ENCODE data around the gene FAT2.

Gene FAT2

GRCh38 chr5:151591144-151591819 lies at the start of gene FAT2:
FAT2 (minus strand) TSS chr5:151591331; CDS start chr5:151568931, 22,400 bp downstream.
- H3K27ac ChIP-seq (ENCODE audit: low read length): no peak within 1 kb of the TSS

DNA sequence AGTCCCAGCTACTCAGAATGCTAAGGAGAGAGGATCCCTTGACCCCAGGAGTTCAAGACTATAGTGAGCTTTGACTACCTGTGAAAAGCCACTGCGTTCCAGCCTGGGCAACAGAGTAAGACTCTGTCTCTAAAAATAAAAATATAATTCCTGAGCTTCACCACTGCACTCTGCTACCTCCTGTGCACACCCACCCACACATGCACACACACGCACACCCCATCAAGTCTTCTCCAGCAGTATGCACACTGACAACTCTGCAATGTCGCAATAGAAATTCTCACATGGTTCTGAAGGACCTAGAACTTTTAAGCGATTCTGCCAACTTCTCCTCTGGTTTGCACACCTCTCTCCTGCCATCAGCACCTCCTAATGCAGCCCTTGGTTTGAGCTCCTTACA lies 47.5 kb upstream of the FAT2 start:
- Histone ChIP-seq H3K36me3 (ENCODE audit: insufficient read depth, low read depth, low read length) (no peaks in the 10 kb centered on the region), H3K27me3 (ENCODE audit: insufficient read depth, low read length) (peaks cover 31% of the 10 kb centered on the region; the same call in 1 of the 2 replicates), H3K9me3 (ENCODE audit: insufficient read depth, low read depth, low read length) (no peaks in the 10 kb centered on the region), H3K9ac (ENCODE audit: low read depth, low read length) (no peak overlapping the region), H3K4me3 (ENCODE audit: low read length) (no peak overlapping the region), H3K4me1 (ENCODE audit: insufficient read depth, low read length) (peaks cover 4% of the 10 kb centered on the region; the same call in 1 of the 2 replicates), H3K27ac (ENCODE audit: low read length) (no peak overlapping the region)

More at GRCh38 chr5:151591144-151591819, at the start of gene FAT2:
- Histone ChIP-seq H3K4me1 (ENCODE audit: insufficient read depth, low read length) (0 out of 2 replicates have a peak, but pooled peaks cover 4% of the 10 kb centered on the region), H3K4me3 (ENCODE audit: low read length) (no peak within 1 kb of the TSS), H3K9ac (ENCODE audit: low read depth, low read length) (no peak within 1 kb of the TSS), H3K36me3 (ENCODE audit: insufficient read depth, low read depth, low read length) (no peaks in the 10 kb centered on the region), H3K27me3 (ENCODE audit: insufficient read depth, low read length) (peaks cover 11% of the 10 kb centered on the region), H3K9me3 (ENCODE audit: insufficient read depth, low read depth, low read length) (no peaks in the 10 kb centered on the region)

GRCh38 chr5:151637676-151638075 lies 46.5 kb upstream of the FAT2 start:
- Histone ChIP-seq H3K4me3 (ENCODE audit: low read length) (no peak overlapping the region), H3K36me3 (ENCODE audit: insufficient read depth, low read depth, low read length) (no peaks in the 10 kb centered on the region), H3K27me3 (ENCODE audit: insufficient read depth, low read length) (peaks cover 31% of the 10 kb centered on the region; the same call in 1 of the 2 replicates), H3K9me3 (ENCODE audit: insufficient read depth, low read depth, low read length) (no peaks in the 10 kb centered on the region), H3K27ac (ENCODE audit: low read length) (no peak overlapping the region), H3K9ac (ENCODE audit: low read depth, low read length) (no peak overlapping the region), H3K4me1 (ENCODE audit: insufficient read depth, low read length) (peaks cover 4% of the 10 kb centered on the region; the same call in 1 of the 2 replicates)

GRCh38 chr5:151633892-151634291 lies 42.8 kb upstream of the FAT2 start:
- Histone ChIP-seq H3K27ac (ENCODE audit: low read length) (no peak overlapping the region), H3K4me3 (ENCODE audit: low read length) (no peak overlapping the region), H3K36me3 (ENCODE audit: insufficient read depth, low read depth, low read length) (no peaks in the 10 kb centered on the region), H3K27me3 (ENCODE audit: insufficient read depth, low read length) (peaks cover 28% of the 10 kb centered on the region; the same call in 1 of the 2 replicates), H3K9ac (ENCODE audit: low read depth, low read length) (no peak overlapping the region), H3K9me3 (ENCODE audit: insufficient read depth, low read depth, low read length) (no peaks in the 10 kb centered on the region), H3K4me1 (ENCODE audit: insufficient read depth, low read length) (peaks cover 4% of the 10 kb centered on the region; the same call in 1 of the 2 replicates)

- Histone ChIP-seq H3K9me3 (ENCODE audit: insufficient read depth, low read depth, low read length) (no peaks in the 10 kb centered on the region), H3K27me3 (ENCODE audit: insufficient read depth, low read length) (peaks cover 18% of the 10 kb centered on the region; the same call in 1 of the 2 replicates), H3K4me3 (ENCODE audit: low read length) (no peak overlapping the region), H3K27ac (ENCODE audit: low read length) (no peak overlapping the region), H3K4me1 (ENCODE audit: insufficient read depth, low read length) (peaks cover 3% of the 10 kb centered on the region; the same call in 1 of the 2 replicates), H3K36me3 (ENCODE audit: insufficient read depth, low read depth, low read length) (no peaks in the 10 kb centered on the region), H3K9ac (ENCODE audit: low read depth, low read length) (no peak overlapping the region)
These were observed 41.8 kb upstream of the FAT2 start for GRCh38 chr5:151632941-151633340.

DNA sequence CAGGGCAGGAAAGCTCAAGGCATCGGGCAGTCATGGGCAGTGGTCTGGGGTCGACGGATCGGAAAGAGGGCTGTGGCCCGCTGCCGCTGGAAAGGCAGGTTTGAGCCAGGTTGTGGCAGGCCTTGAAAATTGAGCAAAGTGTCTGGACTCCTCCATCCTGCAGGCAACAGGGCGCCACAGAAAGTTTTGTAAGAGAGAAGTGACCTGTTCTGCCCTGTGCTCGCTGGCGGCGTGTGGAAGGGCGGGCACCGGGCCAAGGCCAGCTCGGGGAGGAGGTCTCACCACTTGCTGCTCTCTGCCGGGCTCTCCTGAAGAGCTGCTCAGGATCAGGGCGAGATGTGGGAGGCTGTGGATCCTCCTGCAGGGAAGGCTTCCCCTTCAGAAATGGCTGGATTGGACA lies 41.4 kb upstream of the FAT2 start:
- Histone ChIP-seq H3K4me3 (ENCODE audit: low read length) (no peak overlapping the region), H3K9ac (ENCODE audit: low read depth, low read length) (no peak overlapping the region), H3K4me1 (ENCODE audit: insufficient read depth, low read length) (no peaks in the 10 kb centered on the region), H3K27ac (ENCODE audit: low read length) (no peak overlapping the region), H3K9me3 (ENCODE audit: insufficient read depth, low read depth, low read length) (no peaks in the 10 kb centered on the region), H3K27me3 (ENCODE audit: insufficient read depth, low read length) (peaks cover 15% of the 10 kb centered on the region; the same call in 1 of the 2 replicates), H3K36me3 (ENCODE audit: insufficient read depth, low read depth, low read length) (no peaks in the 10 kb centered on the region)

DNA sequence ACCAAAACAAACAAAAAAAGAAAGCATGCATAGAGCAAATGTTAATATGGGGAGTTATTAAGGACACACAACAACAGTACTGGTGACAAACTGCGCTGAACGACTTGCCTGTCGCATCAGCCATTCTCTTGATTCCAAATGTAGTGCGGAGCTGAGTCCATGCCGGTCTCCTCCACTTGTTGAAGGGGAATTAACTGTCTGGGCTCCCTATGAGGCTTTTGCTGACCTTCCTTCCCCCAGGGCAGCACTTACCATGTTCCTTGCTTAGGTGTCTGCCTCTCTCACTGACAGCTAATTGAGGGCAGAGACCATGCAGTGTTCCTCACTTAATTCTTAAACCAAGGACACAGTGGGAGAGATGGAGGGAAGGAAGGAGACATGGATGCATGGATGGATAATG lies 40.8 kb upstream of the FAT2 start:
- no peaks in the 10 kb centered on the region for H3K9me3 ChIP-seq (ENCODE audit: insufficient read depth, low read depth, low read length)
- peaks cover 14% of the 10 kb centered on the region; the same call in 1 of the 2 replicates for H3K27me3 ChIP-seq (ENCODE audit: insufficient read depth, low read length)
- H3K27ac ChIP-seq (ENCODE audit: low read length): no peak overlapping the region
- H3K9ac ChIP-seq (ENCODE audit: low read depth, low read length): no peak overlapping the region
- H3K36me3 ChIP-seq (ENCODE audit: insufficient read depth, low read depth, low read length): no peaks in the 10 kb centered on the region
- H3K4me1 ChIP-seq (ENCODE audit: insufficient read depth, low read length): no peaks in the 10 kb centered on the region
- H3K4me3 ChIP-seq (ENCODE audit: low read length): no peak overlapping the region

DNA sequence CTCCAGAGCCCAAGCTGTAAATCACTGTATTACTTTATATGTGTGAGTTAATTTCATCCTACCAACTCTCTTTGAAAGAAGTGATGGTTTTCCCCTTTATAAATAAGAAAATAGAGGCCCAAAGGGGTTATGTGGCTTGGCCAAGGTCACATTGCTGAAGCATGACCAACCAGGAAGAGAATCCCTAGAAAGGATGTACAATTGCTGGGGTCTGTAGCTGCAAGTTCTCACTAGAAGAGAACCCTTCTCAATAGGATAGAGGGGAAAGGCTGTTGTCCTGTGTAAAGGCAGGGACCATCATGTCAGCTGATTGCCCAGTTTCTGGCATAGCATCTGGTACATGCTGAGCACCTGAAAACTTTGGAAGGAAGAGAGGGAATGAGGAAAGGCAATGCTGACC lies 39.0 kb upstream of the FAT2 start:
- H3K4me3 ChIP-seq (ENCODE audit: low read length): no peak overlapping the region
- H3K9ac ChIP-seq (ENCODE audit: low read depth, low read length): no peak overlapping the region
- H3K4me1 ChIP-seq (ENCODE audit: insufficient read depth, low read length): no peaks in the 10 kb centered on the region
- H3K9me3 ChIP-seq (ENCODE audit: insufficient read depth, low read depth, low read length): no peaks in the 10 kb centered on the region
- H3K27me3 ChIP-seq (ENCODE audit: insufficient read depth, low read length): peaks cover 1% of the 10 kb centered on the region; the same call in 1 of the 2 replicates
- no peaks in the 10 kb centered on the region for H3K36me3 ChIP-seq (ENCODE audit: insufficient read depth, low read depth, low read length)
- no peak overlapping the region for H3K27ac ChIP-seq (ENCODE audit: low read length)

DNA sequence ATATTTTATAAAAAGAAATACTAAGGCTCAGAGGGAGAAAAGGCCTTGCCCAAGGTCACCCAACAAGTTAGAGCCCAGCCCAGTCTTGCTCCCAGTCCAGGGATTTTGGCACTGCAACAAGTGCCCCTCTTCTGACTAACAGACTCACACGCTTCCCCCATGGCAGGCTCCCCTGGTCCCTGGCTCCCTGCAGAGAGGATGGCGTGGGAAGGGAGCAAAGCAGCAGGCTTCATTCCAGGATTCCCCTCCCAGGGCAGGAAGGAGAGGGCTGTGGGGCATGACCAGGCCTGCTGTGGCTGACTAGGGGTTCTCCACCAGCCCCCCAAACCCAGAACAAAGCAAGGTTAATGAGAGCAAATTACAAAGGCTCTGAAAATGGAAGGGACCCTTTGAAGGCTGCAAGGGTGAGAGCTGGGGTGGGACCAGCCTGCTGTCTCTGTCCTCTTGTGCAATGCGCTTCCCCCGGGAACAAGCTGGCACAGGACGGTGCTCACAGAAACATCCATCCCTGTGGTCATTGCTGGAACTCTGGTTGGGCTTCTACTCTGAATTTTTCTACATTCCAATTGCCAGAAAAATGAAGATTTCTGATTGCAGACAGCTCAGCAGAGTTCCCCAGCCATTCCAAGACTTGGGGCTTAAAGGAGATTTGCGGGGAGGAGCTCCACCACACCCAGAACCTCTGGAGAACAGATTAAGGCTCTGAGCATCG lies 37.1 kb upstream of the FAT2 start:
- Histone ChIP-seq H3K4me1 (ENCODE audit: insufficient read depth, low read length) (no peaks in the 10 kb centered on the region), H3K4me3 (ENCODE audit: low read length) (no peak overlapping the region), H3K27ac (ENCODE audit: low read length) (no peak overlapping the region), H3K9ac (ENCODE audit: low read depth, low read length) (no peak overlapping the region), H3K36me3 (ENCODE audit: insufficient read depth, low read depth, low read length) (no peaks in the 10 kb centered on the region), H3K9me3 (ENCODE audit: insufficient read depth, low read depth, low read length) (no peaks in the 10 kb centered on the region), H3K27me3 (ENCODE audit: insufficient read depth, low read length) (no peaks in the 10 kb centered on the region; the same call in 1 of the 2 replicates)

DNA sequence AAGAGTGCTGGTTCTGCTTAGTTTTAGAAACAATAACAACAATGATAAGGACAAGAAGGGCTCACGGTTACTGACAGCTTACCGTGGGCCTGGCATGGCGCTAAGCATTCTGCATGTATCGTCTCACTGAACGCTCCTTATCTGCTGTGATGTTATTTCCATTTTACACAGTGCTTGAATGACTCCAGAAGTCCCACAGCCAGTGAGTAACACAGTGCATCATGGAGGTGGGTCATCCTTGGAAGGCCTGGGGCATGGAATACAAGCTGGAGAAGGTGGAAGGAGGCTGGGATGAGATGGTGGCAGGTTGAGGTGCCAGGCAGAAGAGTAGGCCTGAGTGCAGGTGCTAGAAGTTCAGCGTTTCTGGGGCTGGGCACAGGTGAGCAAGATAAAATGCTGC lies 36.5 kb upstream of the FAT2 start:
- Histone ChIP-seq H3K4me3 (ENCODE audit: low read length) (no peak overlapping the region), H3K27me3 (ENCODE audit: insufficient read depth, low read length) (no peaks in the 10 kb centered on the region; the same call in 1 of the 2 replicates), H3K27ac (ENCODE audit: low read length) (no peak overlapping the region), H3K9ac (ENCODE audit: low read depth, low read length) (no peak overlapping the region), H3K9me3 (ENCODE audit: insufficient read depth, low read depth, low read length) (no peaks in the 10 kb centered on the region), H3K36me3 (ENCODE audit: insufficient read depth, low read depth, low read length) (no peaks in the 10 kb centered on the region), H3K4me1 (ENCODE audit: insufficient read depth, low read length) (no peaks in the 10 kb centered on the region)

- Histone ChIP-seq H3K4me1 (ENCODE audit: insufficient read depth, low read length) (peaks cover 7% of the 10 kb centered on the region), H3K9me3 (ENCODE audit: insufficient read depth, low read depth, low read length) (no peaks in the 10 kb centered on the region), H3K27ac (ENCODE audit: low read length) (no peak overlapping the region), H3K27me3 (ENCODE audit: insufficient read depth, low read length) (no peaks in the 10 kb centered on the region), H3K4me3 (ENCODE audit: low read length) (no peak overlapping the region), H3K9ac (ENCODE audit: low read depth, low read length) (no peak overlapping the region), H3K36me3 (ENCODE audit: insufficient read depth, low read depth, low read length) (no peaks in the 10 kb centered on the region)
These were observed 34.2 kb upstream of the FAT2 start for GRCh38 chr5:151625285-151625684.

GRCh38 chr5:151624476-151624875 lies 33.3 kb upstream of the FAT2 start:
- H3K9me3 ChIP-seq (ENCODE audit: insufficient read depth, low read depth, low read length): no peaks in the 10 kb centered on the region
- no peak overlapping the region for H3K4me3 ChIP-seq (ENCODE audit: low read length)
- no peak overlapping the region for H3K9ac ChIP-seq (ENCODE audit: low read depth, low read length)
- H3K27ac ChIP-seq (ENCODE audit: low read length): no peak overlapping the region
- H3K4me1 ChIP-seq (ENCODE audit: insufficient read depth, low read length): peaks cover 12% of the 10 kb centered on the region
- H3K36me3 ChIP-seq (ENCODE audit: insufficient read depth, low read depth, low read length): no peaks in the 10 kb centered on the region
- no peaks in the 10 kb centered on the region for H3K27me3 ChIP-seq (ENCODE audit: insufficient read depth, low read length)
